Activated T-cell treated with anti-CD3 and anti-CD28 coated beads for 4 hours (primary cell): ENCODE measurements around the gene GCK.

Source experiments
- DNase-seq: peaks from one replicate; pipeline ENCODE4 v3.0.0-alpha.2; 2020

GCK gene

DNA sequence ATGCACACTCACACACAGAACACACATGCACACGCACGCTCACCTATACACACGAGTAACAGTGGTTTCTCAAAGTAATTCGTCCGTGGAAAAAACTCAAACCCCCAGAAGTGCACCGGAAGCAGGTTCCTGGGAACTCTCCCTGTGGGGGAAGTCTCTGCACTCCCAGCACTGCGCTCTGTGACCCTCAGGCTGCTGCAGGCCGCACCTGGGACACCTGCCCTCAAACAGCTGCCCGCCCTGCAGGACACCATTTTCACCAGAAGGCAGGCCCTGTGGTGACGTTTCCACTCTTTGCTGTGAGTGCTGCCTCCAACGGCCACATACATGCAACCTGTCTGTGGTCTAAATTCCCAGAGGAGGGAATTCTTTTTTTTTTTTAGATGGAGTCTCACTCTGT lies 32.8 kb upstream of the GCK start:
- DNase-seq = no peak

DNA sequence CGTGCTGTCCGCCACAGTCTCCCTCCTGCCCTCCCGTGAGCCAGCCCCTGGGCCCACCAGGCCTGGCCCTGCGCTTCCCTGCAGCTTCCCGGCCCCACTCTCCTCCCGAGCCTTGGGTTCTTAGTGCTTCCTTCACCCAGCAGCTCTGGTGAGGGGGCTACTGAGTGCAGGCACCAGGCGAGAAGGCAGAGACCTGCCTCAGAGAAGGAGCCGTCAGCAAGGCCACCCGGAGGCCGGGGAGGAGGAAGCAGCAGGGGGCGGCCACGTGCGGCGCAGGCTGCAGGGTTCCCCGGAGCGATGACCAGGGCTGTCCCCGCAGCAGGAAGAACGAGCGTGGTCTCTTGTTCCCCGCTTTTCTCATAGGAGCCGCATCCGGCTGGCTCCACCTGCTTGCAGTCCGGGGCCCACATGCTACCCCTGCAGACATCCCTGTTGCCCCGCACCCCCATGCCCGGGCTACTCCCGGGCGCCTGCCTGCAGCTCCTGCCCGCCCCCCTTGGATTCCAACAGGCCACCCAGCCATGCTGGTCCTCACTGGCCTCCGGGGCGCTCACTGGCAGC lies 32.1 kb upstream of the GCK start:
- no peak for DNase-seq

DNA sequence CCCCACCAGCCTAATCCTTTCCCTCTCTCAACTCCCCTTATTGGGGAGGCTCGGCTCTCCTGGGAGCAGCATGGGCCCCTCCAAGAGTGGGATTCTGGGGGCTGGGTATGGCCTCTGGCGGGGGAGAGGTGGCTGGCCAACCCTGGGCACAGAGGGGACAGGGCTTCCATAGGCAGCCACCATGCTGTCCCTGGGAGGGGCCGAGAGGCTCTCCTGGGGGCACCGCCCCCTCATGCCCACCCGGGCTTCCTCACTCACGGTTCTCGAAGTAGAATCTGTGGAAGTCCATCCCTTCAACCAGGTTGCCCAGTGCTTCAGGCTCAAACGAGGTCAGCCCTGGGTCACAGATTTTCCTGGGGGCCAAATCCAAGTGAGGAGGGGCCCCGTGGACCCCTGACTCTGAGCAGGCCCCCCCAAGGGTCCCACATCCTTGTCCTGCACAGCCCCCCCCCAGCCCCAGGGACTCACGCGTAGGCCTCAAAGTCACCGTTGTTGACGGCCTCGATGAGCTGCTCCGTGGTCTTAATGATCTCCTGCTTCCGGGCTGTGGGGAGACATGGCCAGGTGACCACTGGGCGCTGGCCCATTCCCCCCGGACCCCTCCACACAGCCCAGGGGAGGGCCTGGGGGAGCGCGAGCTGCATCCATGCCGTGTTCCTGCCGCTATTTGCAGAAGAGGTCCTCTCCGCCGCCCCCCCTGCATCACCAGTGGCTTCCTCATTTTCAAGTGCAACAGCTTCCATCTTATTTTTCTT lies 31.3 kb upstream of the GCK start:
- no peak for DNase-seq

DNA sequence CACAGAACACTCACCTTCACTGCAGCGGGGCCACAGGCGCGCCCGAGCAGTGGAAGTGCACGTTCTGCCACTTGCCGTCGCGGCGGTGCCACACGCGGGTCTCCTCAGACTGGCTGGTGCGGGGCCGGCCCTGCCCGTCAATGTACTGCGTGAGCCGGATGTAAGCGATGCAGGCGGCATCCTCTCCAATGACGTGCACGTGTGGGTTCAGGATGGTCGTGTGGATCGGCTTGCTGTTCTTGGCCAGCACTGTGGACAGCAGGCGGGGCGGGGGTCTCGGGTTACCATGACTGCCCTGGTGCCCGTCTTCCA lies 30.8 kb upstream of the GCK start:
- no peak for DNase-seq

DNA sequence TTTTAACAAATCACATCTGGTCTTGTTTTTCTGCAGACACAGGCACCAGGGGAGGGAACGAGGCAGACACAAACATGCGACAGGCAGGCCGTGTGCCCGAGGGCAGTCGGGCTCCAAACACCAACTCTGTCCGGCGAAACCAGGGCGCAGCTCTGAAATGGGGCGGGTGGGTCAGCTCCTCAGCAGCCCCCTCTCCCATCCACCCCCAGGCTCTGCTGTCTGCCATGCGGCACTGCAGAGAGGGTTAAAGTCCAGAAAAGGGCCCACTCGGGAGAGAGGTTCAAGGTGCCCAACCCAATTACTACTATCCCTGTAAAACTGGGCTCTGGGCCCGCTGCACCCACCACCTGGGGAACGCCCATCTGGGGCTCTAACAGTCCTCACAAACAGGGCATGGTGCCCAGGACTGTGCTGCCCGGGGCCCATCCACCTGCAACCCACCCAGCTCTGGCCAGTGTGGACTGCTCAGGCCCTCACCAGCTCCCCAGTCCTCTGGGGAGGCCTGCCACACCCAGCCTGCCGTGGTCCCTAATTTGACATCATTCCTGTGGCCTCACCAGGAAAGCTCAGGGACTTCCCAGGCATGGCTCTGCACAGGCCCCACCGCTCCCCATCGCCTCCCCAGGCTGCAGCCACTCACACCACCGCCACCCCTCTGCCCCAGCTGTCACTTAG lies 30.3 kb upstream of the GCK start:
- DNase-seq = no peak

DNA sequence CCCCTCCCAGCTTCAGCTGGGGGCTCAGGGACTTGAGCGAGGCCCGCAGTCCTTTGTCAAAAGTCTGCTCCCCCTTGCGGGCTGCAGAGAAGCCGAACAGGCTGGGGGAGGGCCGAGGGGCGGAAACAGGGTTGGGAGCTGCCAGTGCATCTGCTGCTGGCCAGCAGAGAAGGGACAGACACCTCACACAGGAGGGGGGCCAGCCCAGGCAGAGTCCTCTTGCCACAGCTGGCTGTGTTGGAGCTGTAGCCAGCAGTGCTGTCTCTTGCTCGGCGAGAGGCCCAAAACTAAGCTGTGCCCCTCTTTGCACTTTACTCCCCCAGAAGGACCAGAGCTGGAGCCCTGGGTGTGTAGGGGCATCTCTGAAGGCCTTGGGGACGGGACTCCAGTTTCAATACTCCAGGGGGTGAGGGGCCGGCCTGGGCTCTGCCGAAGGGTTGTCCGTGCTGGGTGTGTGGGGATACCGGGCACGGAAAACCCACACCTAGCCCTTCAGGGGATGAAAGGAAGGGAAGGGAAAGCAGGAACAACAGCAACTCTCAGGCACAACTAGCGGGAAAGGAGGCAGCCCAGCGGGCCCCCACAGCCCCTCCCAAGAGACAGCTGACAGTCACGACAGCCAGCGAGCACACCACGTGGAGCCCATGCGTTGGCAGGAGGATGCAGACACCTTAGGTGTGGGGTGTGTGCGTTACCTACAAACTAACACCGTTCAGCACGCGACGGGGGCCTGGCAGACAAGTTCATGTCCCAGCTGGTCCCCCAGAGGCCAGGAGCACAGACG lies 29.4 kb upstream of the GCK start:
- DNase-seq = no peak

DNA sequence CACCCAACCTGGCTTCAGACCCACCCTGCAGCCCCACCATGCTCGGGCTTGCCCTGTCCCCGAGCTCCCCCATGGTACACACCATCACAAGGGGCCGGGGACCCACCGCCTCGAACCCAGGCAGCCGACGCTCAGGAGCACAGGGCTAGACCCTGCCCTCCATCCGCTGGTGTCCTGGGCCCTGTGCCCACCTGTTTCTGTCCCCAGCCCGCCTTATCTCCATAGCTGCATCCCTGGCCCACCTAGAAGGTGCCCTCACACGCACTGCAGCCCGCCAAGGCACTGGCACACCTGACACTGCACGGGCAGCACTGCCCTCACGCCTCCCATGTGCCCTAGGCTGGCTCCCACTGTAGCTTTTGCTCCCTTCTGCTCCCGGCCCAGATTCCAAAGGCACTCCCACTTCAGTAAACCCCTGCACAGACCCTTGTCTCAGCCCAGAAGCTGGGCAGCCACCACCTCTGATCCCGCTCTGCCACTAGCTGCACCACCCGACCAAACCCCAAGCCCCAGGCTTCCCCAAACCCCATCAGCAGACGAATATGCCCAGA lies 28.7 kb upstream of the GCK start:
- DNase-seq = no peak

DNA sequence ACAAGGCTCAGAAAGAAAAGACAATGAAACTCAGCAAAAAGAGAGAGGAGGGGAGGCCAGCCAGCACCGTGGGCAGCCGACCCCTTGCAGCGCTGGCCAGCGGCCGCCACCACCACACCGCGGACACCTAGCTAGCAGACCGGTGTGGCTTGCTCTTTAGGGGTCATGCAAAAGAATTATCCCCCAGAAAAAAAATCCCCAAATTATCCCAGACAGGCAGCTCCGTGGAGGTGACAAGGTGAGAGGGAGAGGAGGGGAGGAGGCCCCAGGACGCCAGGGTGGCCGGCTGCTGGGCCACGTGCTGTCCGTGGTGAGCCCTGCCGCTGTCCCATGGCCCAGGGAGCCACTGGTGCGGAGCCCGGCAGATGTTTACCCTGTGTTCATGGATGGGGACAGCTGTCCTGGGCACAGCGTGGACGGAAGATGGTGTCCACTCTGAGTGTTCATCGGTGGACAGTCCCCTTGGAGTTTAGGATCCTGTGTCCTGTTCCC lies 28.0 kb upstream of the GCK start:
- DNase-seq = no peak

DNA sequence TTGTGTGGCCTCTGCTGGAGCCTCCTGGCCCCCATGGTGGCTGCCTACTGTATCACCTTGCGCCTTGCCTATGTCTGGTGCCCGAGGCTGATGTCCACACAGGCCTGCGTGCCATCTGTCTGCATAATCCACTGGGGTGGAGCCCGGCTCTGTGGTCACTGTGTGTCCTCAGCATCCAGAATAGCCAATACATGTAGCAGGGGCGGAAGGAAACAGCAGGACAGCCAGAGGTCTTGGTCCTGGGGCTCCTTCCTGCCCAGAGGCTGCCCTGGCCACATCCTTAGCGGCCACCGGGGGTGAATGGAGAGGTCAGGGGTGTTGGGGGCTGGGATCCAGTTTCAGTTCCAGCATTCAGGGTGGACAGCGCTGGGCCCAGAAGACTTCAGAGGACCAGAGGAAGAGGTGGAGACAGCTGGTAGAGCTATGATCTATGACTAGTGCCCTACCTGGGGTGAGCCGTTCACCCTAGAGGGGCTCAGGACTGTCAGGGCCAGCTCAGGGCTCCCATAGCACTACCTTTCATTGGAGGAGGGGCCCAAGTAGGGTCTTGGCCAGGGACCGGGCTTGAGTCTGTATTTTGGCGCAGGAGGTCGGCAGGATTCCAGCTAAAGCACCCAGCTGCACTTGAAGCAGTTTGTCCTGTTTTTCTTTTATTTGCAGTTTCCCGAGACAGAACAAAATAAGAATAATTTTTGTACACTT lies 27.4 kb upstream of the GCK start:
- DNase-seq = no peak

DNA sequence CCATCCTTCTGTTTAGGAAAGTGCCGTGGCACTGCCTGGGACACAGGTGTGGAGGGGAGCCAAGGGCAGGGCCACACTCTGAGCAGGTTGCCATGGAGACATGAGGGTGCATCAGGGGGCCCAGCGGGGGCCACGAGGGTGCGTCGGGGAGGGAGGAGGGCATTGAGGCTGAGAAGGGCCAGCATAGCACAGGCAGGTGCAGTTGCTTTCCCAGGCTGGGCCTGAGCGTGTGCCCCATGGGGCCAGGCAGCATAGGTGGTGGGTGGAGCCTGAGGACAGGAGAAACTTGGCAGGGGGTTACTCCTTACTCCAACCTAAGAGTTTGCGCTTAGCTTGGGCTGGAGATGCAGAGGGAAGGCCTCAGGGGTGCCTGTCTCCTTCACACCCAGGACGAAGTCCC lies 26.8 kb upstream of the GCK start:
- DNase-seq = no peak

DNA sequence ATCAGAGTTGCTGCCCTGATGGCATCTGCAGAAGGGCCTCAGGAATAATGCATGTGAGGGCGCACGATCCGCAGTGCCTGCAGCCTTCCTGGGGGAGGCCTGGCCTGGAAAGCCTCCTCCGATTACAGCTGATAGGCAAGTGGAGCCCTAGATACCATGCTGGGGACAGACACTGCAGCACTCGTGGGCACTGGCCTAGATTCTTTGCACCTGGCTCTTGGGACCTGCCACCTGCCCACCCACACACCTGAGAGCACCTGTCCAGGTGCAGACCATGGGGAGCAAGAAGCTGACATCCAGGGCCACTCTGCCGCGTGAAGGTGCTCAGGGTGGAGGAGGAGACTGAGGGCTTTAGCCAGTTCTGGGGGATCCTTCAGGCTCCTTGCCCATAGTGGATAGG lies 26.3 kb upstream of the GCK start:
- no peak for DNase-seq

DNA sequence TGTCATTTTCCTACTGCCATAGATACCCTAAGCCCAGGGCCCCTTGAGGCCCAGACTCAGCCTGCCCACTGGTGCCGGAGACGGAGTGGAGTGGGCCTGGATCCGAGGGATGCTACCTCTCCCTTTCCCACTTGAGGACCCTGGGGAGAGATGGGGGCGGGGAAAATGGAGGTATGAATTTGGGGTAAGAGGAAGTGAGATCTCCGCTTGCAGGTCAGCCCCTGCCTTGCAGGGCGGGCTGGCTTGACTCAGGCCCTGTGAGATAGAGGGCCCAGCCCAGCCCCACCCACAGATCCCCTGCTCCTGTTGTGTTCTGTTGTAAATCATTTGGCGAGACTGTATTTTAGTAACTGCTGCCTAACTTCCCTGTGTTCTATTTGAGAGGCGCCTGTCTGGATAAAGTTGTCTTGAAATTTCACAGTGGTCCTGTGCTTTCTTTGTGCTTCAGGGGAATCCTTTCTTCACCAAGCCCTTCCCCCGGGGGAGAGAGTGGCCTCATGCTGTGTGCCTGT lies 24.7 kb upstream of the GCK start:
- no peak for DNase-seq

DNA sequence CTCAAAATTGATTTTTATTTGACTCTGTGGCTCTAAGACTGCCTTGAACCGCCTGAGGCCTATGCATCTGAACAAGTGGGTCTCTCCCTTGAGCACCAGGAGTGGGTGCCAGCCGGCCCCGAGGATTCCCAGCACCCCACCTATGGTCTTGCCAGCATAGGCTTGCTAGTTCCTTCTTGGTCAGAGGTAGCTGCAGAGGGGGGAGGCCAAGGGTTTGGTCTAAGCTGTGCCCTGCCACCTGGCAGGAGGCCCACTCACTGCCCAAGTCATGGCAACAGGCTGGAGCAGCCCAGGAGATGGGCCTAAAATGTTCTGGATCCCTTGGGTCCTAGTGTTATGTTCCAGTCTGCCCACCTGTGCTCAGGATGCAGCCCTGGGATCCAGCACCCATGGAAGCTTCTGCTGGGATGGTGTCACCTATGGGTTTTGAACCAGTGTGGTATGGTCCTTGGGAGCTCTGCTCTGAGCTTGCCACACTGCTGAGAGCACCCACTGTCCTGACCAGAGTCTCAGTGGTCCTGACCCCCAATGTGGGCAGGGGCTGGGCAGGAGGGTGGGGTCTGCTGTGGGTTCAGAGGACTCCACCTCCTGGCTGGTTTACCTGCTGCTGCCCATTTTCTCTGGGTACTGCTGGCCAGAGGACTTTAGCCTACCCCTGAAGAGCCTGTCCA lies 24.1 kb upstream of the GCK start:
- DNase-seq = no peak

DNA sequence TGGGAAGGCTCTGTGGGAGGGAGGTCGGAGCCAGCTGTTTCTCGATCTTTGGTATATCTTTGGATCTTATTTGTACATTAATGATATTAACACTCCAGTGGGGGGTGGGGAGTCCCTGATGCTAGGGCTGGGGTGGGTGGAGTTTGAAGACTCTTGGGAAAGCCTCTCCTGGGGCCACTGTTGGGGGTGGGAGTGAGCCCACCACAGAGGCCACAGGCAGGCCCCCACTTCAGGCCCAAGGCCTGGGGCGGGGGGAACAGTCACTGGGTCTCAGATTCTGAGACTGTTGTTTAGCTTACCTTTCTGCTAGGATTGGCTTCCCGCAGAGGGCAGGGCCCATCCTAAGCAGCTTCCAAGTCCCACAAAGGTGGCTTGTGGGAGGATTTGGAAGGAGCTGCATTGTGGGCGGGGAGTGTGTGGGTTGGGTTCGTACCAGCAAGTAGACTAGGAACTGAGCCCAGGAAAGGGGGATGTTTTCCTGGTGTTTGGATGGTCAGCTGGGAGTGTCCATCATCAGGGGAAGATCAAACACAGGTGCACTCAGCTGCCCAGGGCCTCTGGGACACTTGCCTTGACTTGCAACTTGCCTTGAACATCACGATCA lies 23.4 kb upstream of the GCK start:
- no peak for DNase-seq

DNA sequence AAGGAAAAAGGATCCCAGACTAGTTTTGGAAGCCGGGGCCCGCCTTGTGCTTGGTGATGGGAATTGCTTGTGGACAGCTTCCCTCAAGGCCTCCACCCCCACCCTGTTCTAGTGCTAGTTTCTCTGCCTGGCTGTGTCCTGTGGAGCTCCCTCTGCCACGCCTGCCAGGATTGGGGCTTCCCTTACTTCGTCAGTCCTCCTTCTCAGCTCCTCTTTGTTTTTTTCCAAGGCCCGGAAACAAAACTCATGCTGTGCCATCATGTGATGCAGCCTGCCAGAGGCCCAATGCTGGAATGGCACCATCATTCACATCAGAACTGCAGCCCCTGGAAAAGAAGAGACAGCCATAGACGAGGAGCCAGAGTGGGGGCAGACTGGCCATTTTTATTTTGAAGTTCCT lies 22.8 kb upstream of the GCK start:
- no peak for DNase-seq

DNA sequence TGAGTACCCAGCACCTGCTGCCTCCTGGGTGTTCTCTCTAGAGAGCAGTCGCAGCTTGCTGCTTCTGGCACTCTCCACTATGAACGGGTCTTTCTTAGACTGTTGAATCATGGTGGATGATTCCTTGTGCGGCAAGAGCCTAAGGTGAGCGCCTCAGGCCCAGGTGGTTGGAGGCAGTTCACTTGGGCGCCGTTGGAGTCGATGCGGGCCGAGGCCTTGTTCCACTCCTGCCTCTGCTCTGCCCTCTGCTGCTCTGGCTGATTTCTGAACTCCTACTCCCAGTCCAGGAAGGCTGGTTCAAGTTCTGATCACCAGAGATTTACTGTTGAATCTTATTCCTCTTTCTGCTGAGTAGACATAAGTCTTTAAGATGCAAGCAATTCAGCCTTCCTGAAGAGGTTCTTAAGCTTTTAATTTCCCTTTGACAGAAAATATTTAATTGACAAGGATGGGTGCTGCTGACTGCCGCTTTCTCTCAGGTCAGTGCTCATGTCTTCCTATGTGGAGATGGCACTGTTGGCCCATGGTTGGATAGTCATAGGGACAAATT lies 22.0 kb upstream of the GCK start:
- DNase-seq = no peak

DNA sequence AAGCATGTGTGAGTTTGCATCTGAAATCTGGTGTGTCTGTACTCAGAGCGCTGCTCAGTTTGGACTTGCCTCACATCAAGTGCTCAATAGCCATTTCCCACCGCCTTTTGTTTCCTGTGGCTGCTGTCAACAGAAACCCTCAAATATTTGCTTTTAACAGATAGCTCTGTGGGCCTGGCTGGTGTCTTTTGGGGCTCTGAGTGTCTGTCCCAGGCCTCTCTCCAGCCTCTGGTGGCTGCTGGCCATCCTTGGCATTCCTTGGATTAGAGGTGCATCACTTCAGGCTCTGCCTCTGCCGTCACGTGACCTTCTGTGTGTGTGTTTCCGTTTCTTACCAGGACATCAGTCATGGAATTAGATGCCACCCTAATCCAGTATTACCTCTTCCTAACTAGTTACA lies 20.9 kb upstream of the GCK start:
- DNase-seq = no peak

DNA sequence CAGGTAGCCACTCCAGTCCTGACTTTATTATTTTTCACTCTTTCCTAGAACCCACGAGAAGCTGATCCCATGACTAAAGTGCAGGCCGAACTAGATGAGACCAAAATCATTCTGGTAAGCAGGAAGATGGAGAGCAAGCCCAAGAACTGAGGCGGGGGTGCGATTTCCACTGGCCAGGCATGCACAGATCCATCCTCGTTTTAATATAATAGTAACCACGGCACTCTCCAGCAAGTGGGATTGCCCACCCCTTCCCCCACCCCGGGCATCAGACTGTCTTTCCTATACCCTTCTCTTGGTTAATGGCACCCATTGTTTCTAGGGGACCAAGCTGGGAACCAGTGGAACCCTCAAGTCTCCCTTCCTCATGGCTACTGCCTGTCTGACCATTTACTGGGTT lies 18.8 kb upstream of the GCK start:
- DNase-seq = no peak

DNA sequence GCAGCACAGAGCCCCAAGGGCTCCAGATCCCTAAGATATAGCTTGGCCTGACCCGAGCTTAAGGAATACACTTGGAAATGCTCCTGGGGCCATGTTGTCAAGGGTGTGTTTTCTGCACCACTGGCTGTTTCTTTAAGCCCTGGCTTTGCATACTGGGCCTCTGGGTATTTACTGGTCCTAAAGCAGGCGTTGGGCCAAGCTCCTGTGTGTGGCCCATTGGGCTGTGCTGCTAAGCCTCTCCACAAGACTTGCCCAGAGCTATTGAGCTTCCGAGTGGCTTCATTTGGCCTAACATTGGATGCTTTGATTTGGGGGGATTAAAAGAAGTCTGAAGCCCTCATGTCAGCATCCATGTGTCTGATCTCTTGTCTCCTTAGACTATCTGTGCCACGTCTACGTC lies 16.8 kb upstream of the GCK start:
- no peak for DNase-seq

DNA sequence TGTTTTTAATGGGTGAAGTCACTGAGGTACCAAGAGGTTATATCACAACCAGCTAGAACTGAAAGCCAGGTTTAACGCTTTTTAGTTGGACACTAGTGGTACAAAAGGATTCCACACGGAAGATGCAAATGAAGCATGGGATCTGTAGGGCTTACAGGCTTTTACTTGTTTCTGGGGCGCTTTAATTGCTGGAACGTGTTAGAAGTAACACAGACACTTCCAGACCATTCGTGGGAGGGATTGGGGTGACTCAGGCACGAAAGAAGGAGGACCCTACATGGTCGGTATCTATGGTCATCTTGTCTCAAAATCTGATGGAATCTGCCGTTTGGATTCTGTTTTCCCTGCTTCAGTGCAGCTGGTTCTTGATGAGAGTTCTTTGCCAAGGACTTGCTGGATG lies 12.6 kb upstream of the GCK start:
- no peak for DNase-seq
